Stimulated activated CD4-positive, alpha-beta T cell treated with anti-CD3 and anti-CD28 coated beads, TNF-alpha, amount 100 ng/mL, for 48 hours (primary cell): ENCODE data around the gene XK.
A peak's percentile ranks its signal among the peaks of the same experiment; 100 is the strongest.

Source experiments
- DNase-seq, 3 donors: peaks; one replicate each; pipeline ENCODE4 v3.0.0-alpha.2; 2020; ENCODE audit warnings: low read depth in 3 of 3

The XK gene

GRCh38 chrX:37679230-37679629, 6.4 kb upstream of the XK start:
- no peak for DNase-seq

GRCh38 chrX:37679888-37680287, 5.7 kb upstream of the XK start:
- no peak for DNase-seq

GRCh38 chrX:37684426-37684825, 1.2 kb upstream of the XK start:
- no peak for DNase-seq

GRCh38 chrX:37684973-37685372, 618 bp upstream of the XK start:
- no peak for DNase-seq

- DNase-seq, result no peak
Measured at GRCh38 chrX:37686369-37686995, 891 bp downstream of the XK start.

- DNase-seq, result no peak
Measured at GRCh38 chrX:37686996-37687395, 1.4 kb downstream of the XK start.

GRCh38 chrX:37690119-37690518, 4.5 kb downstream of the XK start:
- DNase-seq, result no peak

- no peak for DNase-seq
Measured at GRCh38 chrX:37692918-37693317, 7.3 kb downstream of the XK start.

GRCh38 chrX:37697169-37697760, 11.7 kb downstream of the XK start:
- DNase-seq, result no peak

- no peak for DNase-seq
Measured at GRCh38 chrX:37701588-37701987, 16.0 kb downstream of the XK start.

GRCh38 chrX:37711991-37712390, 26.4 kb downstream of the XK start:
- no peak for DNase-seq

- DNase-seq, result no peak
Measured at GRCh38 chrX:37712458-37712857, 26.9 kb downstream of the XK start.

- no peak for DNase-seq
Measured at GRCh38 chrX:37714479-37714878, 28.9 kb downstream of the XK start.

GRCh38 chrX:37716602-37717001, 31.0 kb downstream of the XK start:
- DNase-seq, result no peak

GRCh38 chrX:37717708-37718107, 32.1 kb downstream of the XK start:
- DNase-seq, result no peak

- DNase-seq, result no peak
Measured at GRCh38 chrX:37722595-37722994, 37.0 kb downstream of the XK start.

- no peak for DNase-seq
Measured at GRCh38 chrX:37726346-37726745, 40.8 kb downstream of the XK start.

- peak in 2 of 3 donors; percentile 43 to 68 for DNase-seq
Measured at GRCh38 chrX:37745354-37745753, 59.8 kb downstream of the XK start.

GRCh38 chrX:37745835-37746217, 60.2 kb downstream of the XK start:
- no peak for DNase-seq

GRCh38 chrX:37746218-37746941, 60.8 kb downstream of the XK start:
- DNase-seq, result peak in 1 of 3 donors; percentile 23

GRCh38 chrX:37746951-37747350, 61.4 kb downstream of the XK start:
- DNase-seq, result no peak

- DNase-seq, result no peak
Measured at GRCh38 chrX:37752281-37752680, 66.7 kb downstream of the XK start.

GRCh38 chrX:37752936-37753335, 67.3 kb downstream of the XK start:
- DNase-seq, result no peak
